ENCODE results near the gene RIOK3.
"Not testable (repeated sequence)": the region's sequence is repeated elsewhere in the genome, so short reads cannot be mapped to it uniquely, and the experiment has no call there.

The RIOK3 gene

GRCh38 chr18:23452728-23453679, at the start of gene RIOK3:
TSS of gene RIOK3 (plus strand) at chr18:23453287. CDS start at chr18:23453440, 153 bp downstream.
- DNase-seq = peak; percentile 74

DNA sequence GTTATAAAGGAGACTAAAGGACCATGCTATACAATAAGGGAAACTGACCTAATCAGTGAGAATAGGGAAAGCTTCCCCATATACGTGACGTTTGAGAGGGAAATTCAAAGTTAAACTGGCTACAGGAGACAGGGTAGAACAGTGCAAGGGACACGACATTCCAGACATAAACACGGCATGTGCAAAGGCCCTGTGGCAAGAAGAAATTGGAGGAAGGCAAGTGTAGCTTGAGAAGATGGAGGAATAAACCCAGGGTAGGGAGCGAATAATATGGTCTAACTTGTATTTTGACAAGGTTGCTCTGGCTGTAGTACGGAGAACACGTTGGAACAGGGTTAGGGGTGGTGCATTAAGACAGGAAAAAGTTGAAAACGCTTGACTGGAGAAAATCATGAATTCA, 49.8 kb upstream of the RIOK3 start:
- DNase-seq = no peak

DNA sequence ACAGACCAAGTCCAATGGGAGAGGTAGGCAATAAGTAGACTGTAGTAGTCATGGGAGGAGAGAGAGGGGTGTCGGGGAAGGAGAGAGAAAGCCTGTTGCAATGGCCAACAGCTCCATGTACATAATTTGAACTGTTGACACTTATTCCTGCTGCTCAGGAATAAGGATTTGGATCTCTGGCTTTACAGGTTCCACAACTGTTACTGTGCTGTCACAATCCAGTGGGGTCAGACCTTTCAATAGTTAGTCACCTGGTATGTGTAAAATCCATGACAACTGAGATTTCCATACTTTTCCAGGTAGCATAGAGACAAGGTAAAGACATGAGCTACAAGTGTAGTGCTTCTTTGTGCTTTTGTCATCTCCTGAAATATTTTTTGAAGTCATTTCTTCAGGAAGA, 47.5 kb upstream of the RIOK3 start:
- DNase-seq = no peak

DNA sequence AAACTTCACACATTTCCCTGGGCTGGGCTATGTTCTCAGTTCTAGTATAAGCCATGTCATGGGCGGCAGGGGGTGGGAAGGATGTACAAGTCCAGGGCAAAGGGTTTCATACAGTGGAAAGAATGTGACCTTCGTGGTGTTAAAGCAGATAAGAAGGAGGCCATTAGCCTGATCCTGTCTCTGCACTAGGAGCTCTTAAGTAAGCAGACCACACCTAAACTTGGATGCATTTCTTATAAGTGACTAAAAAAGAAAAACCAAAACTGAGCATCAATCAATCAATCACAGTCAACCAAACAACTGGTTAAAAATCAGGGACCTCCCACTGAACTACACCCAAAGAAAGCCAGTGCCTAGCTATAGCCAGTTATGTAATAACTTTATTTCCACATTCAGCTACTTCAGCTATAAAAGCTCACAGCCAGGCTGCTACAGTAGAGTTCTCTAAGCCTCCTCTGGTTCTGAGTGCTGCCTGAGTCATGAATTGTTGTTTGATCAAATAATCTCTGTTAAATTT, 46.8 kb upstream of the RIOK3 start:
- DNase-seq = no peak

GRCh38 chr18:23412351-23412964, 40.6 kb upstream of the RIOK3 start:
- no peak for DNase-seq

DNA sequence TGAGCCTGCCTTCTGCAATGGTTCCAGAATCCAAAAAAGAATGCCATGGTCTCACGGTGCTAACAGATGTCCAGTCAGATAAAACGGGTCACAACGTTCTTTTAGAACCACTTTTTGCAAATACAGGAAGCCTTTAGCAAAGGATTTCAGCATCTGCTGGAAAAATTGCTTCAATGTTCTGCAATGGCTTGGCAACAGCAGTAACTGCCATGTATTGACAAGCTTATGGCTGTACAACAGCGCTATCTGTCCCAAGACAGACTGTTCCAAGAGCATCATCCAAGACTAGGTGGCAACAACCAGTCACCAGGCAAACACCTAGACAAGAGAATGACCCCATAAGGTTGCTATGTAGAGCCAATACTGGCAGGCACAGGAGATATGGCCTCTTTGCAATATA, 37.6 kb upstream of the RIOK3 start:
- no peak for DNase-seq

DNA sequence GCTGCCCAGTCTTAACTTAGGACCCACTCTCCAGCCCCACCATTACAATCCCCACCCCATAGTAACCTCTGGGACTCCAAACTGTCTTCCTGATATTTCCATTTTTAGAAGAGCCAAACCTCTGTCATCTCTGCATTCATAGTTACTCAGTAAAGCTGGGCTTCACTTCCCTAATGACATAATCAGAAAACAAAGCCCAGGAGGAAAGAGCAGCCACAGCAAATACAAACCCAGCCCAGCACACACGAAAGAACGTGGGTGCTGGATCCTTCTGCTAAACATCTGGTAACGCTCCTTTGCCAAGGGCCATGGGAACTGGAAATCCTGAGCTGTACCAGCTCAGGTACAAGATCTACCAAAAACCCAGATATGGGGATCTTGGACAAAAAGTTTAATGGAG, 36.8 kb upstream of the RIOK3 start:
- no peak for DNase-seq

DNA sequence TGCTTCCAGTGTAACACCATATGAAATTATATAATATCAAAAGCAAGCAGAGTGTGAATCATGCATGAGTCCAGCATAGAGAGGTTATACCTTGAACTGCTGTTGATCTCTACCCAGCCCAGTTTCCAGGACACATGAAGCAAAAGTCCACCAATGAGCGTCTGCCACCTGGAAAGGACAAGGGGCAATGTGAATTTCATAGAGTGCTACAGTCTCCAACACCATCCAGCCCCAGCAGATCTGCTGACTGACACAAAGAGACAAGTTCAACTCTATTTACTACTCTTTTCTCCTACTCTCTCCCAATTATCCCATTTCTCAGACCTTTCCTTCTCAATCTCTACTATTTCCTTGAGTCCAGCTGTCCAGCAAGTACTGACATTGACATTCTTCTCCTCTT, 31.8 kb upstream of the RIOK3 start:
- DNase-seq = no peak

- no peak for DNase-seq
Observed at GRCh38 chr18:23422751-23423418, 30.2 kb upstream of the RIOK3 start.

- no peak for DNase-seq
Observed at GRCh38 chr18:23424616-23425015, 28.5 kb upstream of the RIOK3 start.

DNA sequence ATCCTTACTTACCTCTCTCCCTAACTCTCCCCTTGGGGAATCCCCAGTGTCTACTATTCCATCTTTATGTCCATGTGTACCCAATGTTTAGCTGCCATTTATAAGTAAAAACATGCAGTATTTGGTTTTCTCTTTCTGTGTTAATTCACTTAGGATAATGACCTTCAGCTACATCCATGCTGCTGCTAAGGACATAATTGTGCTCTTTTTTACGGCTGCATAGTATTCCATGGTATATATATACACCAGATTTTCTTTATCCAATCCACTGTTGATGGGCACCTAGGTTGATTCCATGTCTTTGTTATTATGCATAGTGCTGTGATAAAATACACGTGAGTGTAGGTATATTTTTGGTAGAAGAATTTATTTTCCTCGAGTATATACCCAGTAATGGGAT, 24.3 kb upstream of the RIOK3 start:
- no peak for DNase-seq

DNA sequence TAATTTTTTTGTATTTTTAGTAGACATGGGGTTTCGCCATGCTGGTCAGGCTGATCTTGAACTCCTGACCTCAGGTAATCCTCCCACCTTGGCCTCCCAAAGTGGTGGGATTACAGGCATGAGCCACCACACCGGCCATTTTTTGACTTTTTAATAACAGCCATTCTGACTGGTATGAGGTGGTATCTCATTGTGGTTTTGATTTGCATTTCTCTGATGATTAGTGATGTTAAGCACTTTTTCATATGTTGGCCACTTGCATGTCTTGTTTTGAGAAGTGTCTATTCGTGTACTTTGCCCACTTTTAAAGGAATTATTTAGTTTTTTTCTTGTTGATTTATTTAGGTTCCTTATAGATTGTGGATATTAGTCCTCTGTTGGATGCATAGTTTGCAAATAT, 23.5 kb upstream of the RIOK3 start:
- DNase-seq = not testable (repeated sequence)

DNA sequence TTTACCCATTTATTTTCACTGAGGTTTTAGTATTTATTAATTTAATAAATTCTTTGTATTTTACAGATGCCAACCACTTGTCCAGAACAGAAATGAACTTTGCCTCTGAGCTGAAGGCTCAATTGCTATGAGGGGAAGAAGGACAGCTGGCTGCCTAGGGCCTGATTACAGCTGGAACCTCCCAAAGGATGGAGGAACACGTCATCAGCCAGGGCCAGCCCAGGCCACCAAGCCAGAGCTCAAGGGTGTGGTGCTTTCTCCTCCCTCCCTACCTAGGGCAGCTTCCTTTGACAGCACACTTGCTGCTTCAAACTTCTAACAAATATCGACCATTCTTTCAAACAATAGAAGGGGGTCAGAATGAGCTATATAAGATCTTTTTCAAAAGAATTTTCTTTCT, 19.7 kb upstream of the RIOK3 start:
- DNase-seq = no peak

- DNase-seq = peak; percentile 60
Observed at GRCh38 chr18:23437357-23438045, 15.6 kb upstream of the RIOK3 start.

DNA sequence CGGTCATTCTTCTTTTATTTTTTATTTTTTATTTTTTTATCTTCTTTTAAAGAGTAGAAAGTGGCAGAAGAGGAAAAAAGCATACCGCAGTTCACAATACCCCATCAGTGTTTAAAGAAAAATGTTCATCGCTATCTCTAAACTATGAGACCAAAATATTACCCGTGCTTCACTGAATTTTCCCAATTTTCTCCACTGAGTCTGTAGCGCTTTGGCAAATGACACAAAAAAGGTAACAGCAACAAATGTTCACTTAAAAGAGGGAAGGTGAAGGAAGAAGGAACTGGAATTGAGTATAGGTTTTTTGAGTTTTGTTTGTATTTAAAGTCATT, 15.1 kb upstream of the RIOK3 start:
- DNase-seq = no peak

GRCh38 chr18:23438608-23439366, 14.3 kb upstream of the RIOK3 start:
- no peak for DNase-seq

GRCh38 chr18:23440131-23440530, 13.0 kb upstream of the RIOK3 start:
- no peak for DNase-seq

- no peak for DNase-seq
Observed at GRCh38 chr18:23442958-23443357, 10.1 kb upstream of the RIOK3 start.

GRCh38 chr18:23448291-23448690, 4.8 kb upstream of the RIOK3 start:
- no peak for DNase-seq

DNA sequence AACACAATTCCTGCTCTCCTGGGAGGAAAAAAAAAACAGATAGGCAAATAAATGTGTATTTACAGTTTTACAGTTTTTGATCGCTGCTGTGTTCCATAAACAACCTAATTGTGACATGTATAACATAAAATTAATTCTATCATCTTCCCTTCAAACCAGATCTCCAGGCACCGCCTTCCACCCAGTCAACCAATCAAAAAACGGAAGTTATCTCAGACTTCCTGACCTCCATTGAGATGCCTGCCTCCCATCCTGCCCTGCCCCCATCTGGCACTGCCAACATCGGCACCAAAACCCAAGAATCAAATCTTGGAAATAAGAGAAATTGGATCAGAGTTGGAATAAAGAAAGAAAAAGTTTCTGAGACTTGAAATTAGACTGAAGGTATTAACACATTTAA, 3.1 kb upstream of the RIOK3 start:
- no peak for DNase-seq

- DNase-seq = no peak
Observed at GRCh38 chr18:23451011-23451410, 2.1 kb upstream of the RIOK3 start.

DNA sequence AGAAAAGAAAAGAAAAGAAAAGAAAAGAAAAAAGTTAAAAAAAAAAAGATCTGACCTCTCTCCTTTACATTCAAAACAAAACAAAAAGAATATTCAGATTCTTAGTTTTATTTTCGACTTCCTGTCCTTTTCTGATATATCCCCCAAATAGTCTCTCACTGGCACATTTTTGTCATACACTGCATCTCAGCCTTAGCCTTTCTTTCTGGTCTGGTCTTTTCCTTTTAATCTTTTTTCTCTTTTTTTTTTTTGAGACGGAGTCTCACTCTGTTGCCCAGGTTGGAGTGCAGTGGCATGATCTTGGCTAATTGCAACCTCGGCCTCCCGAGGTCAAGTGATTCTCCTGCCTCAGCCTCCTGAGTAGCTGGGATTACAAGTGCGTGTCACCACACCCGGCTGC, 1.6 kb upstream of the RIOK3 start:
- DNase-seq = no peak

Data from activated CD4-positive, alpha-beta T cell treated with anti-CD3 and anti-CD28 coated beads for 1 hour (primary cell).